ENCODE results near the gene TMEM192.
"Not testable (repeated sequence)": the region's sequence is repeated elsewhere in the genome, so short reads cannot be mapped to it uniquely, and the experiment has no call there.

GRCh38 chr4:165125869-165126499, 13.3 kb upstream of the TMEM192 start:
- TF ChIP-seq CTCF, EZH2phosphoT487 (IDR thresholded peaks at IDR 0.05; ENCODE audit: low read length): not testable (repeated sequence)

Measured in MM.1S (cell line).